GM21529 (cell line): Measurements from ENCODE around the gene D2HGDH.
"Not testable (repeated sequence)": the region's sequence is repeated elsewhere in the genome, so short reads cannot be mapped to it uniquely, and the experiment has no call there.

Experiments used
- ATAC-seq: cut with Tn5 transposase; IDR thresholded peaks from one replicate; pipeline ENCODE4 v1.9.1; 2021; ENCODE audit not compliant: unreplicated experiment

Gene D2HGDH

GRCh38 chr2:241748468-241749256 lies 14.2 kb downstream of the D2HGDH start:
- no peak for ATAC-seq

- no peak for ATAC-seq
These were observed 15.8 kb downstream of the D2HGDH start for GRCh38 chr2:241750076-241750840.

DNA sequence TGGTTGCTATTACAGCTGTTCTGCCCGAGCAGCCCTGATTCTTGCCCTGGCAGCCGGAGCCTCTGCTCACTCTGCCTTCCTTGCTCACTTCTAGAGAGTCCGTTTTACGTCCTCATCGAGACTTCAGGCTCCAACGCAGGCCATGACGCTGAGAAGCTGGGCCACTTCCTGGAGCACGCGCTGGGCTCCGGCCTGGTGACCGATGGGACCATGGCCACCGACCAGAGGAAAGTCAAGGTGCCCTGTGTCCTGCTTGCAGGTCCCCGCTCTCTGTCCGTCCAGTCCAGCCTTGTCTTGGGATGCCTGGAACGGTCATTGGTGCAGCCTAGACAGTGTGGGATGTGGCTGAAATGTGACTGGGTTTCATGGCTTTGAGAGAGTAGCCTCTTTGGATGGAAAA lies 16.7 kb downstream of the D2HGDH start:
- ATAC-seq, result no peak

- no peak for ATAC-seq
These were observed 17.3 kb downstream of the D2HGDH start for GRCh38 chr2:241751776-241752175.

- no peak for ATAC-seq
These were observed 17.8 kb downstream of the D2HGDH start for GRCh38 chr2:241752253-241752652.

- no peak for ATAC-seq
These were observed 18.4 kb downstream of the D2HGDH start for GRCh38 chr2:241752689-241753276.

DNA sequence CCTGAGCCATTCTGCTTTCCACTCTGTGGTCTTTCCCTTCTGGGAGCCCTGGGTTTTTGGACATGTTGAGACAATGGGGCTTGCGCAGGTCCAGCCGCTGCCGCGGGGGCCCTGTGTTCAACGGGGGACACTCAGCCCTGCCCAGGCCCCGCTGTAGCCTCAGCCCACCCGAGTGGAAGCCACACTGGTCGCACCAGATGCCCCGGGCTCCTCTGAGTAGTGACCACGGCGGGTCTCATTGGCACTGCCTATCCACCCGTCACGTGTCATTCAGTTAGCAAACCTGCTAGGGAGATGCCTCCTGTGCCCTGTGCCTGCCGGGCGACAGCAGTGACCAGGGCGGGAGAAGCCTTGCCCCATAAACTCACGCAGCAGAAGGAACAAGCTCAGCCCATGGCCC lies 19.1 kb downstream of the D2HGDH start:
- no peak for ATAC-seq

DNA sequence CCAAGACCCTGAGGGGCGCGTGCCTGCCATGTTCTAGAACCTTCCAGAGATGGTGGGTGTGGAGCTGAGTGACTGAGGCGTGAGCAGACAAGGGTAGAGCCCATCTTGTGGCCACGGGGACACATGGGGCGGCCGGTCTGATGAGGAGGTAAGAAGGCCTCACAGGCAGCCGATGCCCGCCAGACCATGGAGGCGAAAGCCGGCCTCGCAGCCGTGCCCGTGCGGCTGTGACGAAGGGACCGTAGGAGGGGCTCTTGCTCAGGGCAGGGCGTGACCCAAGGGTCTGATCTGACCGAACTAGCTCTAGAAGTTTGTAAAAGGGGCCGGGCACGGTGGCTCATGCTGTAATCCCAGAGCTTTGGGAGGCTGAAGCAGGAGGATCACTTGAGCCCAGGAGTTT lies 19.6 kb downstream of the D2HGDH start:
- no peak for ATAC-seq

DNA sequence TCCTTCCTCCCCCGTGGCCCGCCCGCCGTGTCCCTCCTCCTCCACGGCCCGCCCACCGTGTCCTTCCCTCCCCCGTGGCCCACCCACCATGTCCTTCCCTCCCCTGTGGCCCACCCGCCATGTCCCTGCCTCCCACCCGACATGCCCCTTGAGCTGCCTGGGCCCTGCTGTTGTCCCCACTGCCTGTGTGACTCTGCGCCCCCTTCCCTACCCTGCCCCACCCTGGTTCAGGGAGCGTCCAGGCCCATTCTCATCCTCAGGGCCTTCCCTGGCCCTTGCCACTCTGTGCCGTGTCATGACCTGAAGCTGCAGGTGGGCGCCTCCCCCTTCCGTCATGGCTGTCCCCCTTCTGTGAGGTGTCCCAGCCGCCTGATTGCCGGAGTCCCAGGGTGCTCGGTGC lies 20.7 kb downstream of the D2HGDH start:
- no peak for ATAC-seq

GRCh38 chr2:241755777-241756176 lies 21.3 kb downstream of the D2HGDH start:
- ATAC-seq, result no peak

DNA sequence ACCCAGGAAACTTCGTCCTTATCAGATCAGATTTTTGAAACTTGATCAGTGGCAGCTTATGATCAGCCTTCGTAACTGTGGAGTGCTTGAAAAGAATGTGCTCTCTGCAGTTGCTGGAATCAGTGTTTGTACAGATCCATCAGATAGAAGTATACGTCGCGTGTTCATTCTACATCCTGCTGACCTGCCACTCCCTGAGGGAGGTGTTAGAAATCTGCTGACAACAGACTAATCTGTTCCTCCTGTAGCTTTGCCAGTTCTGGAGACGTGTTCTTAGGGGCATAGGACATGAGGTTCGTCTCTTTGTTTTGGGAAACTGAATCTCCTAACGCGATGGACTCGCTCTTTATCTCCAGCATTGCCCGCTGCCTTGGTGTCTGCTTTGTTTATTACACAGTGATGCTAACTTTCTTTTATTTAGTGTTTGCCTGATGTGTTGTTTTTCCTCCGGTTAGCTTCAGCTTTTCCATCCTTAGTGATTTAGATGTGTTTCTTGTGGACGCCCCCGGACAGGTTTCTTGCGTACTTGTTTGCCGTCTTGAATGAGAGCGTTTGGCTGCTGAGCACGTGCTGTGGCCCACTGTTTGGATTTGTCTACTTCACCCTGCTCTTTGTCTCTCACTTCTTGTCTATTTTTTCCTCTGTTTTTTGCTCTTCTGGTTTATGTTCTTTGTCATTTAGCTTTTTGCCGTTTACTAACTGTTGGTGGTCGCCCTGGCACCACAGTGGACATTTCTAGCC lies 24.8 kb downstream of the D2HGDH start:
- ATAC-seq, result no peak

GRCh38 chr2:241759893-241760292 lies 25.5 kb downstream of the D2HGDH start:
- ATAC-seq, result not testable (repeated sequence)

GRCh38 chr2:241760301-241760771 lies 25.9 kb downstream of the D2HGDH start:
- ATAC-seq, result no peak

- no peak for ATAC-seq
These were observed 28.0 kb downstream of the D2HGDH start for GRCh38 chr2:241762321-241762932.

DNA sequence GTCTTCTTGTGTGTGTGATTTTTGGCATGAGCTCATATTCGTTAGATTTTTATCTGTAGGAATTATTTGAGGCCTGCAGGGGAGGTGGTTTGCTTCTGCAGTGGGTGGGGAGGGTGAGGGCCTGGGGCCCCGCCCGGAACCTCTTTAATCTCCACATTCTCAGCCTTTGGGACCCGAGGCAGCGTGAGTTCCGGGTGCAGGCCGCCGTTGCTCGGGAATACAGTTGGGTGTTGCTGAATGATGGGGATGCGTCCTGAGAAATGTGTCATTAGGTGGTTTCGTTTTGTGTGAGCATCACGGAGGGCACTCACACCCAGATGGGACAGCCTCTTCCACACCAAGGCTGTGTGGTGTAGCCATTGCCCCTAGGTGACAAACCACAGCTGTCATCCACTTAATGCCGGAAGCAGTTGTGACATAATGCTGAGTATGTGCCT lies 28.5 kb downstream of the D2HGDH start:
- ATAC-seq, result no peak

GRCh38 chr2:241763551-241764274 lies 29.3 kb downstream of the D2HGDH start:
- ATAC-seq, result no peak

DNA sequence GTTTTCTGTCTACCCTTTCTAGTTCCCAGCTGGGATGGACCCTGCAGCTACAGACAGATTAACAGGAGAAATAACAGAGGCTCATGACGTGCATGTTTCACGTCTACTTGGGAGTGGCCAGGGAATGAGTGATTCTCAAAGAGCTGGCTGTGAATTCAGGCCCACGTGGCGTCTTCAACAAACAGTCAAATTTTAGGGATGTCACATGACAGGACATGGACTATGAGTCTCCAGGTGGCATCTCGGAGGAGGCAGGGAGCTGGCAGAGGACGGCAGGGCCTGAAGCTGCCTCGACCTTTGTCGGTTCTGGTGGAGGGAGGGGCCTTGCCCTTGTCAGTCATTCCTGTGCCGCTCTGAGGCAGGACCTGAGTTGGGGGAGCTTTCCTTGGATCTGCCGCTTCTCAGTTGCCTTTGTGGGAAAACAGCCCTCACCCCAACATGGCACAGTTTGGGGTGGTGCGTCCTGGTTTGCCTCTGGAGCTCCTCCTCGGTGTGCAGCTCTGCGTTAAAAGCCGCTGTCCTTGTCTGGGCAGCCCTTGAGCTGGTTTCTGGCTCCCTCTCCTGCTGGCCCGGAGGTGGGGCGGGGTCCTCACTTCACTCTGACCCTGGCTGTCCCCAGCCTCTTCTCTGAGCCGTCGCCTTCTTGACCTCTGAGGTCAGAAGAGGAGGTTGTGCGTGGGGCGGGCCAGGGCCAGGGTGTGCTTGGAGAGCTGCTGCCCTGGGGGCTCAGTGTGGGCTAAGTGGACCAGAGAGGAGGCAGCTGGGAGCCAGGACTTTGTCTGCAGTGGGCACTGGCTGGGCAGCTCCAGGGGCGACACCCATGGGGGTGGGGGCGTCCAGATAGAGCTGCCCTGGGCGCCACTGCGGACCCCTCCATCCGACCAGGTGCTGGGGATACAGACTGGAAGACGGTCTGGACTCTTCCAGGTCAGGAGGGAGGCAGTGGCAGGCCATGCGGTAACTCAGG lies 30.1 kb downstream of the D2HGDH start:
- no peak for ATAC-seq

DNA sequence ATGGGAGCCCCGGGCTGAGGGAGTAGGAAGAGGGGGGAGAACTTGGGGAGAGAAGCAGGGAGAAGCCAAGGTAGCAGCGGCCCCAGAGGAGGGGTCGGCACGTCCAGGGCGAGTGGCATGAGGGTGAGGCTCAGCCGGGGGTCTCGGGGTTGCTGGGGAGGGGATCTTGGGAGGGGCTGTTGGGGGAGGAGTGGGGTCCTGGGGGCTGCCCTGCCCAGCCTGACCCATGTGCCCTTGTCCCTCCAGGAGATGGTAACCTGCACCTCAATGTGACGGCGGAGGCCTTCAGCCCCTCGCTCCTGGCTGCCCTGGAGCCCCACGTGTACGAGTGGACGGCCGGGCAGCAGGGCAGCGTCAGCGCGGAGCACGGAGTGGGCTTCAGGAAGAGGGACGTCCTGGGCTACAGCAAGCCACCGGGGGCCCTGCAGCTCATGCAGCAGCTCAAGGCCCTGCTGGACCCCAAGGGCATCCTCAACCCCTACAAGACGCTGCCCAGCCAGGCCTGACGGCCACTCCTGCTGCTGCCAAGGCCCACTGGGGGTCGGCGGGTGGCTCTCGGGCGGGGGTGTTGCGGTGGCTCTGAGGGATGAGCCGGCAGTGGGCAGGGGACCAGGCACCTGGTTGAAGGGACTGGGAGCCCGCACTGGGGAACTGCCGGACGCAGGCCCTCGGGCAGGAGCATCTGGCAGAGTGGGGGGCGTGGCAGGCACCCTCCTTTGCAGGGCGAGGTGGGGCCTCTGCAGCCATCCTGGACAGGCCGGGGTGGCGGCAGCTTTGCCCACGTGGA lies 33.2 kb downstream of the D2HGDH start:
- ATAC-seq, result no peak
